Measurements from ENCODE around the gene STARD5. TPM values are rescaled to one million over a fixed set of nuclear protein-coding genes. Genes with fewer than 3 reads are reported as not detected.

Gene STARD5
- total RNA-seq, 4 donors from 2014 or later, result 1.5 to 11.3 (median 8.5) TPM

DNA sequence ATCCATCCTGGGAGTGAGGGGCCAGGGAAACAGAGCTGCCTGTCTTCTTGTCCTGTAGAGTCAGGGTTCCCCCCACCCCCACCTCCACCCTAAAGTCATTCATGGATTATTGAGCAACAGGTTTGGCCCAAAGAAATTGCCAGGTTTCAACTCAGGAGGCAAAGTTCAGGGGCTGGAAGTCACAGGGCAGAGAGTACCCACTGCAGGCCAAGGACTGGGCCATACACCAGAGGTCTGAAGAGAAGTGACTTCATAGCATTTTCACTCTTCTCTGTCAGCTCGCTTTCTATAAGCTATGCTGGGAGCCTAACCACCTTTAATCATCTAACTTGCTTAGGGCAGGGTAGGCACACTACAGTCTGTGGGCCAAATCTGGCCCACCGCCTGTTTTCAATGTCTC lies 50.1 kb downstream of the STARD5 start:
- intact Hi-C loops (cut with DNase I), result loop anchor here (2.0 kb wide), 1 partner anchor 127 kb away; no protein-coding TSS in a partner anchor
- Histone ChIP-seq H3K4me1 (peaks cover 0 to 10% of the 10 kb centered on the region in 2 donors), H3K27me3 (no peaks in the 10 kb centered on the region), H3K4me3 (replicated peaks in 1 of 3) (no peak overlapping the region), H3K36me3 (no peaks in the 10 kb centered on the region), H3K27ac (no peak overlapping the region), H3K9me3 (no peaks in the 10 kb centered on the region)
- WGBS, 2 donors, result 95 to 99% methylated on average over 2 of the region's 2 CpGs
- TF ChIP-seq POLR2A (IDR thresholded peaks at IDR 0.05), result no peak
- TF ChIP-seq, protein P1, sequence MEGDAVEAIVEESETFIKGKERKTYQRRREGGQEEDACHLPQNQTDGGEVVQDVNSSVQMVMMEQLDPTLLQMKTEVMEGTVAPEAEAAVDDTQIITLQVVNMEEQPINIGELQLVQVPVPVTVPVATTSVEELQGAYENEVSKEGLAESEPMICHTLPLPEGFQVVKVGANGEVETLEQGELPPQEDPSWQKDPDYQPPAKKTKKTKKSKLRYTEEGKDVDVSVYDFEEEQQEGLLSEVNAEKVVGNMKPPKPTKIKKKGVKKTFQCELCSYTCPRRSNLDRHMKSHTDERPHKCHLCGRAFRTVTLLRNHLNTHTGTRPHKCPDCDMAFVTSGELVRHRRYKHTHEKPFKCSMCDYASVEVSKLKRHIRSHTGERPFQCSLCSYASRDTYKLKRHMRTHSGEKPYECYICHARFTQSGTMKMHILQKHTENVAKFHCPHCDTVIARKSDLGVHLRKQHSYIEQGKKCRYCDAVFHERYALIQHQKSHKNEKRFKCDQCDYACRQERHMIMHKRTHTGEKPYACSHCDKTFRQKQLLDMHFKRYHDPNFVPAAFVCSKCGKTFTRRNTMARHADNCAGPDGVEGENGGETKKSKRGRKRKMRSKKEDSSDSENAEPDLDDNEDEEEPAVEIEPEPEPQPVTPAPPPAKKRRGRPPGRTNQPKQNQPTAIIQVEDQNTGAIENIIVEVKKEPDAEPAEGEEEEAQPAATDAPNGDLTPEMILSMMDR (IDR thresholded peaks at IDR 0.05), result no peak
- DNase-seq, result no peak

DNA sequence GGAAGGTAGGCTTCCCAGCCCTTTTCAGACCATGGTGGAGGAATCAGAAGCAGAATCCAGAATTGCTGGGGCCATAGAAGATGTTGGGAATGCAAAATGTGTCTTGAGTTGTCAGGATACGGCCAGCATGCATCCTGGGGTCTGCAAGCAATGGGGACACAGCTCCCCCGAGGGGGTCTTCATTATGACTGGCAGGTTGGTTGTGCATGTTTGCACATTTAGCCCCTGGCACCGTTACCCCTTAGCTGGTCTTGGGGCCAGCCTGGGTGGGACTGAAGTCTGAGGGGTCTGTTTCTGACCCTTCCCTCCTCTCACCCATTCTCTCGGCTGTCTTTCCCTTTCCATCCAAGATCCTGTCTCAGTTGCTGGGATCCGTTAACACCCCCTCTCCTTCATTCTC lies 50.7 kb downstream of the STARD5 start:
- DNase-seq, result no peak
- H3K4me1 ChIP-seq, result peaks cover 0 to 10% of the 10 kb centered on the region in 2 donors
- H3K36me3 ChIP-seq, result no peaks in the 10 kb centered on the region
- no peak overlapping the region for H3K27ac ChIP-seq
- no peak overlapping the region for H3K4me3 ChIP-seq (replicated peaks in 1 of 3)
- no peaks in the 10 kb centered on the region for H3K27me3 ChIP-seq
- no peaks in the 10 kb centered on the region for H3K9me3 ChIP-seq
- intact Hi-C loops (cut with DNase I), result loop anchor here (2.0 kb wide), 1 partner anchor 128 kb away; no protein-coding TSS in a partner anchor
- TF ChIP-seq POLR2A (IDR thresholded peaks at IDR 0.05), result no peak
- TF ChIP-seq, protein P1 (IDR thresholded peaks at IDR 0.05), result no peak
- WGBS, 2 donors, result 92 to 95% methylated on average over 5 of the region's 5 CpGs

DNA sequence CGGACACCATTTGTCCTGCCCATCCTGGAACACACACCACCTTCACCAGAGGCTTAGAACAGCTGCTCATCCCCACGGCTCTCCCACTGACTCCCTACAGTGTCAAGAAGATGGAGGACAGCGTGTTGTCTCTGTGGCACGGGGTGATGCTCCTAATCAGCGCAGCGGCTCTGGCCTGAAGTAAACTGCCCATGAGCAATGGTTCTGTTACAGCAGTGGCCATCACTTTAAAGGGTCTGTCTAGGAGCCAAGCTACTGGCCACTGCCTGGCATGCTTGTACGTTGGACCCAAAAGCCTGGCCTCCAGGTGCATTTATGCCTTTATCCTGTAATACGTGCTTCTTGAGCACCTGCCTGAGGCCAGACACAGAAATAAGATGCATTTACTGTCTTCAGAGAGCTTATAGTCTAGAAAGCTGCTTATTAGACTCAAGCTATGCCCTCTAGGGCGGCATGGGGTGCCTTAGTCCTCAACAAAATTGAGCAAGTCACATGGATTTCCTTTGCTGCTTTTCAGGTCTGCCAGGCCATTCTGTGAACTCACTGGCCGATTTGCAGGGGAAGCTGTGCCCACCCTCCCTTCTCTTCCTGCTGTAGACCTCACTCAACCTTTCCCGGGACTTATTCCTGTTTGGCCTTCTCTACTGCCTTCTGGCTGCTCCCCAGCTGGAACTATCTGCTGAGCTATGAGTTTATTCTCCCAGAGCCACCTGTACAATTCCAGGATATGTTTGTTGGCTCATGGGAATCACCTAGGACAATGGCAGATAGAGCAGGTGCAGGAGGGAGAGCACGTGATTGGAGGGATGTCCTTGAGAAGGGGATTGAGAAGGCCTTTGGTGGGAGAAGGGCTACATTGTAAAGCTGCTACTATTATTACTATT lies 51.9 kb downstream of the STARD5 start:
- H3K4me3 ChIP-seq (replicated peaks in 1 of 3), result no peak overlapping the region
- intact Hi-C loops (cut with DNase I), result loop anchor here (2.0 kb wide), 1 partner anchor 129 kb away; no protein-coding TSS in a partner anchor
- TF ChIP-seq, protein P1 (IDR thresholded peaks at IDR 0.05), result no peak
- no peak for TF ChIP-seq POLR2A (IDR thresholded peaks at IDR 0.05)
- WGBS, 2 donors, result 88 to 89% methylated on average over 9 to 10 of the region's 12 CpGs
- H3K4me1 ChIP-seq, result peaks cover 0 to 10% of the 10 kb centered on the region in 2 donors
- H3K9me3 ChIP-seq, result no peaks in the 10 kb centered on the region
- no peaks in the 10 kb centered on the region for H3K36me3 ChIP-seq
- H3K27me3 ChIP-seq, result no peaks in the 10 kb centered on the region
- DNase-seq, result no peak
- H3K27ac ChIP-seq, result no peak overlapping the region

DNA sequence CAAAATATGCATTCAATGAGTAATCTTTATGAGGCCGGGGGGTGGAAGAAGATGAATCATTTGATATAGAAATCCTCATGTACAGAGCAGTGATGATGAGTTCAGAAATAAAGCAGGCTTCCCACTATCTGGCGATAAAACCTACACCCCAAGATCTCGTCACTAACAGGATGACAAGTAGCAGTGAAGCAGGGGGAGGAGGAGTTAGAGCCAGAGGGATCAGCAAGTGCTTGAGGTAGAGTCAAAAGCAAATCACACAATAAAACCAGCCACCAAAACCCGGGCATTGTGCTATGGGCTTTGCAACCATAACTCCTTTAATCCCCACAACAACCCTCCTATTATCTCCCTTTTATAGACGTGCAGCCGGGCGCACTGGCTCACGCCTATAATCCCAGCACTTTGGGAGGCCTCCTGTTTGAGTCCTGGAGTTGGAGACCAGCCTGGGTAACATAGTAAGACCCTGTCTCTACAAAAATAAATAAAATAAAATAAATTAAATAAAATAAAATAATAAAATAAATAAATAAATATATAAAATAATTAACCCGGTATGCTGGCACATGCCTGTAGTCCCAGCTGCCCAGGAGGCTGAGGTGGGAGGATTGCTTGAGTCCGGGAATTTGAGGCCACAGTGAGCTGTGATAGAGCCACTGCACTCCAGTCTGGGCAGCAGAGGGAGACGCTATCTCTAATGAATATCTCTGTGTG lies 53.0 kb downstream of the STARD5 start:
- H3K36me3 ChIP-seq, result no peaks in the 10 kb centered on the region
- intact Hi-C loops (cut with DNase I), result no loop called here
- no peak overlapping the region for H3K27ac ChIP-seq
- DNase-seq, result no peak
- H3K27me3 ChIP-seq, result no peaks in the 10 kb centered on the region
- H3K4me1 ChIP-seq, result peaks cover 4 to 15% of the 10 kb centered on the region in 2 donors
- TF ChIP-seq, protein P1 (IDR thresholded peaks at IDR 0.05), result no peak
- TF ChIP-seq POLR2A (IDR thresholded peaks at IDR 0.05), result no peak
- 93 to 97% methylated on average over 11 of the region's 11 CpGs for WGBS, 2 donors
- H3K9me3 ChIP-seq, result no peaks in the 10 kb centered on the region
- no peak overlapping the region for H3K4me3 ChIP-seq (replicated peaks in 1 of 3)
